ENCODE data around the gene KCNIP2.

GRCh38 chr10:101835362-101835761 is 8.2 kb downstream of the KCNIP2 start:
- TF ChIP-seq, protein P1, sequence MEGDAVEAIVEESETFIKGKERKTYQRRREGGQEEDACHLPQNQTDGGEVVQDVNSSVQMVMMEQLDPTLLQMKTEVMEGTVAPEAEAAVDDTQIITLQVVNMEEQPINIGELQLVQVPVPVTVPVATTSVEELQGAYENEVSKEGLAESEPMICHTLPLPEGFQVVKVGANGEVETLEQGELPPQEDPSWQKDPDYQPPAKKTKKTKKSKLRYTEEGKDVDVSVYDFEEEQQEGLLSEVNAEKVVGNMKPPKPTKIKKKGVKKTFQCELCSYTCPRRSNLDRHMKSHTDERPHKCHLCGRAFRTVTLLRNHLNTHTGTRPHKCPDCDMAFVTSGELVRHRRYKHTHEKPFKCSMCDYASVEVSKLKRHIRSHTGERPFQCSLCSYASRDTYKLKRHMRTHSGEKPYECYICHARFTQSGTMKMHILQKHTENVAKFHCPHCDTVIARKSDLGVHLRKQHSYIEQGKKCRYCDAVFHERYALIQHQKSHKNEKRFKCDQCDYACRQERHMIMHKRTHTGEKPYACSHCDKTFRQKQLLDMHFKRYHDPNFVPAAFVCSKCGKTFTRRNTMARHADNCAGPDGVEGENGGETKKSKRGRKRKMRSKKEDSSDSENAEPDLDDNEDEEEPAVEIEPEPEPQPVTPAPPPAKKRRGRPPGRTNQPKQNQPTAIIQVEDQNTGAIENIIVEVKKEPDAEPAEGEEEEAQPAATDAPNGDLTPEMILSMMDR (IDR thresholded peaks at IDR 0.05): no peak
- no peak for TF ChIP-seq POLR2A (IDR thresholded peaks at IDR 0.05)

Data from Peyer's patch (tissue), 4 donors.